ENCODE results near the gene SLC35B2. TPM values are rescaled to one million over a fixed set of nuclear protein-coding genes. Genes with fewer than 3 reads are reported as not detected.

The SLC35B2 gene
- total and polyA plus RNA-seq, 10 of the 15 experiments (the other 5 are each of a cell fraction or from before 2014, with no cell fraction given): 11.3 to 45.4 (median 33.8) TPM

GRCh38 chr6:44260451-44261297, 3.3 kb upstream of the SLC35B2 start:
- ChIA-PET POLR2A (interaction anchor here (0.6 to 10.7 kb wide), 5 partner anchors 10 to 38 kb away, joined by 5 to 131 read pairs (median 9); partner anchors contain the start of genes HSP90AB1 and SLC29A1), RAD21 (ENCODE audit: unreplicated experiment) (interaction anchor here (0.6 to 2.2 kb wide), 3 partner anchors 14 to 39 kb away, joined by 3 to 12 read pairs (median 4); partner anchors contain the start of gene HSP90AB1), CTCF (interaction anchor here (0.9 to 2.5 kb wide), 5 partner anchors 7 to 52 kb away, joined by 3 to 24 read pairs (median 3); partner anchors contain the start of genes AARS2 and HSP90AB1), SMC1A (ENCODE audit: uncharacterized antibody, unreplicated experiment) (interaction anchor here (2.2 kb wide), 1 partner anchor 39 kb away, joined by 6 read pairs; no protein-coding TSS in a partner anchor)
- BruUV-seq (replicated peaks): TSS peak; percentile 77
- ATAC-seq (peak; percentile 0; the same call in 2 of the 3 replicates), DNase-seq (ENCODE audit: low read depth, low spot score) (no peak), FAIRE-seq (no peak)
- 5% methylated on average over 6 of the region's 6 CpGs for WGBS (ENCODE audit: insufficient coverage, insufficient replicate concordance, low lambda C conversion rate, missing lambda C conversion rate)
- H2AFZ ChIP-seq (ENCODE audit: control insufficient read depth, low read depth, low read length): no peak overlapping the region
- intact Hi-C loops (cut with micrococcal nuclease; ENCODE audit: unreplicated experiment): no loop called here
- H3K9me3 ChIP-seq (replicated peaks; ENCODE audit: control insufficient read depth, insufficient read depth, low read length): no peaks in the 10 kb centered on the region
- H3K79me2 ChIP-seq (ENCODE audit: control insufficient read depth, insufficient read depth, low read length): peaks cover 90% of the 10 kb centered on the region
- in situ Hi-C loops (cut with MboI): no loop called here
- peaks cover 60% of the 10 kb centered on the region for H3K4me1 ChIP-seq (ENCODE audit: control insufficient read depth, insufficient read depth, low read length)
- peaks cover 13 to 21% of the 10 kb centered on the region in 2 experiments for H3K36me3 ChIP-seq (ENCODE audit: control insufficient read depth in 2 of 2, insufficient read depth in 2 of 2, low read length in 1 of 2)
- no peaks in the 10 kb centered on the region for H3K27me3 ChIP-seq (replicated peaks in 1 of 2; ENCODE audit: control insufficient read depth in 2 of 2, insufficient read depth in 2 of 2, low read length in 1 of 2)
- H3K27ac ChIP-seq (ENCODE audit: control insufficient read depth, insufficient read depth): peak overlapping the region; percentile 99
- H3K4me3 ChIP-seq: peak overlapping the region; percentile 98
- H4K20me1 ChIP-seq (ENCODE audit: control insufficient read depth, insufficient read depth): peaks cover 4% of the 10 kb centered on the region; the same call in 1 of the 2 replicates
- H3K4me2 ChIP-seq (ENCODE audit: control insufficient read depth, insufficient read depth): peak overlapping the region; percentile 98
- H3K9ac ChIP-seq (ENCODE audit: control insufficient read depth, insufficient read depth, low read length): peak overlapping the region; percentile 90
- TF ChIP-seq ZNF384 (IDR thresholded peaks at IDR 0.05; ENCODE audit: borderline replicate concordance, low read depth, low read length) (no peak), FOXK2 (IDR thresholded peaks at IDR 0.05) (peak; percentile 73; the same call in 1 of the 2 replicates), BHLHE40 (IDR thresholded peaks at IDR 0.05; ENCODE audit: borderline replicate concordance in 1 of 2, low read depth in 2 of 2, low read length in 1 of 2) (peak; percentile 69 to 72; a peak in 2 of 4 replicates), SRF (IDR thresholded peaks at IDR 0.05; ENCODE audit: low read depth in 2 of 2, low read length in 2 of 2) (no peak), E2F8 (IDR thresholded peaks at IDR 0.05; ENCODE audit: low read depth, partially characterized antibody) (peak; percentile 18), PML (IDR thresholded peaks at IDR 0.05; ENCODE audit: low read length) (no peak), RB1 (IDR thresholded peaks at IDR 0.05; ENCODE audit: borderline replicate concordance) (peak; percentile 50; the same call in 1 of the 2 replicates), BCLAF1 (IDR thresholded peaks at IDR 0.05) (no peak), SREBF2 (IDR thresholded peaks at IDR 0.05; ENCODE audit: low read length) (no peak), RAD51 (IDR thresholded peaks at IDR 0.05) (peak; percentile 58), KLF5 (IDR thresholded peaks at IDR 0.05; ENCODE audit: partially characterized antibody) (no peak)
- TF ChIP-seq, protein P1, sequence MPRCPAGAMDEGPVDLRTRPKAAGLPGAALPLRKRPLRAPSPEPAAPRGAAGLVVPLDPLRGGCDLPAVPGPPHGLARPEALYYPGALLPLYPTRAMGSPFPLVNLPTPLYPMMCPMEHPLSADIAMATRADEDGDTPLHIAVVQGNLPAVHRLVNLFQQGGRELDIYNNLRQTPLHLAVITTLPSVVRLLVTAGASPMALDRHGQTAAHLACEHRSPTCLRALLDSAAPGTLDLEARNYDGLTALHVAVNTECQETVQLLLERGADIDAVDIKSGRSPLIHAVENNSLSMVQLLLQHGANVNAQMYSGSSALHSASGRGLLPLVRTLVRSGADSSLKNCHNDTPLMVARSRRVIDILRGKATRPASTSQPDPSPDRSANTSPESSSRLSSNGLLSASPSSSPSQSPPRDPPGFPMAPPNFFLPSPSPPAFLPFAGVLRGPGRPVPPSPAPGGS (IDR thresholded peaks at IDR 0.05; ENCODE audit: borderline replicate concordance, insufficient read depth, low read depth, low read length, poor library complexity, severe bottlenecking): peak; percentile 61
- TF ChIP-seq, protein P2, sequence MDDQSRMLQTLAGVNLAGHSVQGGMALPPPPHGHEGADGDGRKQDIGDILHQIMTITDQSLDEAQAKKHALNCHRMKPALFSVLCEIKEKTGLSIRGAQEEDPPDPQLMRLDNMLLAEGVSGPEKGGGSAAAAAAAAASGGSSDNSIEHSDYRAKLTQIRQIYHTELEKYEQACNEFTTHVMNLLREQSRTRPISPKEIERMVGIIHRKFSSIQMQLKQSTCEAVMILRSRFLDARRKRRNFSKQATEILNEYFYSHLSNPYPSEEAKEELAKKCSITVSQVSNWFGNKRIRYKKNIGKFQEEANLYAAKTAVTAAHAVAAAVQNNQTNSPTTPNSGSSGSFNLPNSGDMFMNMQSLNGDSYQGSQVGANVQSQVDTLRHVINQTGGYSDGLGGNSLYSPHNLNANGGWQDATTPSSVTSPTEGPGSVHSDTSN (IDR thresholded peaks at IDR 0.05; ENCODE audit: insufficient replicate concordance, low read depth, low read length): peak; percentile 83

Measured in GM12878 (cell line).